H9 (cell line): Measurements from ENCODE around the gene CLIC3. TPM values are rescaled to one million over a fixed set of nuclear protein-coding genes. Genes with fewer than 3 reads are reported as not detected.

ENCODE experiments used
- DNase-seq: peaks from one replicate; pipeline ENCODE4 v3.0.0-alpha.2; 2017
- H2AFZ ChIP-seq: one replicate; pipeline ENCODE4 v1.6.1; 2013; ENCODE audit warnings: mild to moderate bottlenecking, low read length, control low read depth, moderate library complexity
- H2AK5ac ChIP-seq: 2 replicates; pipeline ENCODE4 v1.6.1; 2013; ENCODE audit warnings: low read length, control low read depth, mixed read lengths; ENCODE audit not compliant: insufficient read length
- H2BK120ac ChIP-seq: one replicate; pipeline ENCODE4 v1.6.1; 2013; ENCODE audit warnings: low read depth, mild to moderate bottlenecking, low read length, control low read depth, inconsistent platforms; ENCODE audit not compliant: poor library complexity, severe bottlenecking
- H2BK12ac ChIP-seq: 2 replicates; pipeline ENCODE4 v1.6.1; 2013; ENCODE audit warnings: low read length, control low read depth, mixed read lengths, low read depth; ENCODE audit not compliant: insufficient read length
- H2BK15ac ChIP-seq: 2 replicates; pipeline ENCODE4 v1.6.1; 2013; ENCODE audit warnings: low read depth, low read length, control low read depth
- H2BK20ac ChIP-seq: one replicate; pipeline ENCODE4 v1.6.1; 2013; ENCODE audit warnings: low read depth, mild to moderate bottlenecking, low read length, control low read depth, inconsistent platforms; ENCODE audit not compliant: poor library complexity, severe bottlenecking
- H2BK5ac ChIP-seq: 2 replicates; pipeline ENCODE4 v1.6.1; 2013; ENCODE audit warnings: low read length, control low read depth, mixed read lengths; ENCODE audit not compliant: insufficient read length
- H3K14ac ChIP-seq: 2 replicates; pipeline ENCODE4 v1.6.1; 2013; ENCODE audit warnings: low read length, control low read depth; ENCODE audit not compliant: insufficient read depth
- H3K18ac ChIP-seq: 2 replicates; pipeline ENCODE4 v1.6.1; 2013; ENCODE audit warnings: low read depth, mild to moderate bottlenecking, mixed read lengths, low read length, control low read depth; ENCODE audit not compliant: insufficient read length
- H3K23ac ChIP-seq: 2 replicates; pipeline ENCODE4 v1.6.1; 2013; ENCODE audit warnings: low read length, control low read depth, mixed read lengths, low read depth; ENCODE audit not compliant: insufficient read length
- H3K23me2 ChIP-seq: 2 replicates; pipeline ENCODE4 v1.6.1; 2013; ENCODE audit warnings: low read depth, mild to moderate bottlenecking, mixed read lengths, low read length, control low read depth; ENCODE audit not compliant: insufficient read length, poor library complexity, severe bottlenecking
- H3K27ac ChIP-seq: 2 replicates; pipeline ENCODE4 v1.5.1; 2013; ENCODE audit warnings: low read length, control low read depth, mixed read lengths, low read depth; ENCODE audit not compliant: insufficient read length
- H3K27me3 ChIP-seq: 2 replicates; pipeline ENCODE4 v1.6.1; 2013; ENCODE audit warnings: low read length, control low read depth, inconsistent platforms; ENCODE audit not compliant: insufficient read depth
- H3K4ac ChIP-seq: 2 replicates; pipeline ENCODE4 v1.6.1; 2013; ENCODE audit warnings: low read depth, mild to moderate bottlenecking, control low read depth, inconsistent platforms, low read length, moderate library complexity
- H3K4me1 ChIP-seq: 2 replicates; pipeline ENCODE4 v1.6.1; 2013; ENCODE audit warnings: low read length, control low read depth, inconsistent platforms; ENCODE audit not compliant: insufficient read depth
- H3K4me2 ChIP-seq: 2 replicates; pipeline ENCODE4 v1.6.1; 2013; ENCODE audit warnings: low read length, control low read depth, mixed read lengths; ENCODE audit not compliant: insufficient read length, insufficient read depth
- H3K56ac ChIP-seq: 2 replicates; pipeline ENCODE4 v1.6.1; 2013; ENCODE audit warnings: low read depth, mild to moderate bottlenecking, mixed read lengths, low read length, control low read depth; ENCODE audit not compliant: insufficient read length
- H3K79me1 ChIP-seq: 2 replicates; pipeline ENCODE4 v1.6.1; 2013; ENCODE audit warnings: low read depth, mild to moderate bottlenecking, moderate library complexity, low read length, control low read depth, inconsistent platforms; ENCODE audit not compliant: insufficient read depth, poor library complexity, severe bottlenecking
- H3K79me2 ChIP-seq: 2 replicates; pipeline ENCODE4 v1.6.1; 2013; ENCODE audit warnings: low read length, control low read depth, inconsistent platforms; ENCODE audit not compliant: insufficient read depth
- H3K9ac ChIP-seq: 2 replicates; pipeline ENCODE4 v1.6.1; 2013; ENCODE audit warnings: low read length, control low read depth, mixed read lengths; ENCODE audit not compliant: insufficient read length; ENCODE audit errors: extremely low read depth
- H3K9me3 ChIP-seq: one replicate; pipeline ENCODE4 v1.6.1; 2013; ENCODE audit warnings: low read depth, low read length, inconsistent platforms; ENCODE audit not compliant: control insufficient read depth
- H3T11ph ChIP-seq: one replicate; pipeline ENCODE4 v1.6.1; 2013; ENCODE audit warnings: mild to moderate bottlenecking, low read length, control low read depth, inconsistent platforms
- H4K20me1 ChIP-seq: one replicate; pipeline ENCODE4 v1.6.1; 2013; ENCODE audit not compliant: control insufficient read depth, insufficient read length, insufficient read depth
- H4K5ac ChIP-seq: 2 replicates; pipeline ENCODE4 v1.6.1; 2013; ENCODE audit warnings: low read depth, mild to moderate bottlenecking, mixed read lengths, low read length, control low read depth; ENCODE audit not compliant: insufficient read length
- H4K8ac ChIP-seq: replicated peaks from 2 replicates; pipeline ENCODE4 v1.6.1; 2013; ENCODE audit warnings: low read length, control low read depth, mixed read lengths, low read depth; ENCODE audit not compliant: insufficient read length
- H4K91ac ChIP-seq: 2 replicates; pipeline ENCODE4 v1.6.1; 2013; ENCODE audit warnings: low read depth, mild to moderate bottlenecking, moderate library complexity, mixed read lengths, low read length, control low read depth; ENCODE audit not compliant: insufficient read length
- H3K27ac Mint-ChIP-seq, 3 experiments: 2 replicates in 2 of 3; 3 replicates in 1 of 3; pipeline ENCODE4 v1.8.0; 2020 to 2021; ENCODE audit warnings: mixed read lengths in 3 of 3, mild to moderate bottlenecking in 1 of 3, moderate library complexity in 1 of 3
- H3K27me3 Mint-ChIP-seq: 2 replicates; pipeline ENCODE4 v1.8.0; 2021; ENCODE audit warnings: low read depth, mild to moderate bottlenecking, moderate library complexity, mixed read lengths
- H3K36me3 Mint-ChIP-seq, 3 experiments: 2 replicates in 2 of 3; 3 replicates in 1 of 3; pipeline ENCODE4 v1.8.0; 2020 to 2021; ENCODE audit warnings: low read depth in 3 of 3, mixed read lengths in 3 of 3; ENCODE audit not compliant: insufficient read depth in 1 of 3
- H3K4me1 Mint-ChIP-seq, 2 experiments: 2 replicates each; pipeline ENCODE4 v1.8.0; 2020; ENCODE audit warnings: mixed read lengths in 2 of 2
- H3K4me3 Mint-ChIP-seq, 2 experiments: 2 replicates in 1 of 2; 3 replicates in 1 of 2; pipeline ENCODE4 v1.8.0; 2020 to 2021; ENCODE audit warnings: mild to moderate bottlenecking in 2 of 2, mixed read lengths in 2 of 2, moderate library complexity in 1 of 2
- H3K9me3 Mint-ChIP-seq, 2 experiments: 2 replicates in 1 of 2; 3 replicates in 1 of 2; pipeline ENCODE4 v1.8.0; 2020; ENCODE audit warnings: mild to moderate bottlenecking in 2 of 2, mixed read lengths in 2 of 2, moderate library complexity in 1 of 2
- CTCF ChIP-seq: fragments of 200-600 bp; sonication (generic); conservative IDR thresholded peaks from 3 replicates; pipeline ENCODE4 v1.8.0; 2021; ENCODE audit warnings: antibody characterized with exemption, mild to moderate bottlenecking
- WGBS: extraction: QIAGEN DNeasy Blood & Tissue Kit; methylation state at CpG from one replicate; pipeline ENCODE4 v1.1.7; 2013; ENCODE audit warnings: missing lambda C conversion rate, low lambda C conversion rate, mixed read lengths; ENCODE audit not compliant: insufficient read length; ENCODE audit errors: extremely low coverage; 5-methylcytosine and 5-hydroxymethylcytosine counted together
- total RNA-seq: library from RNA; stranded (reverse); gene quantifications from 2 replicates; pipeline ENCODE4 v1.2.1, GENCODE V29; 2021

The CLIC3 gene
- total RNA-seq, 1 experiment from 2014 or later: 0.31 TPM

GRCh38 chr9:136945333-136946227, 50.8 kb downstream of the CLIC3 start:
- Histone ChIP-seq H3K14ac (no peak overlapping the region; the same call in 1 of the 2 replicates), H2BK120ac (no peak overlapping the region), H3K79me2 (no peaks in the 10 kb centered on the region), H2BK12ac (no peak overlapping the region), H3K4me1 (no peaks in the 10 kb centered on the region), H4K5ac (no peak overlapping the region), H3K4me2 (no peak overlapping the region), H3K27me3 (no peaks in the 10 kb centered on the region), H3K23me2 (peaks cover 8% of the 10 kb centered on the region), H3K23ac (no peak overlapping the region), H3K9ac (no peak overlapping the region), H2AK5ac (no peak overlapping the region), H3T11ph (no peak overlapping the region), H2BK20ac (no peak overlapping the region), H2BK15ac (no peak overlapping the region), H3K18ac (no peak overlapping the region), H3K4ac (no peak overlapping the region), H2AFZ (no peak overlapping the region), H4K8ac (no peak overlapping the region), H3K9me3 (no peaks in the 10 kb centered on the region), H2BK5ac (no peak overlapping the region), H3K79me1 (no peaks in the 10 kb centered on the region), H4K91ac (no peak overlapping the region), H3K27ac (no peak overlapping the region), H3K56ac (no peak overlapping the region), H4K20me1 (no peaks in the 10 kb centered on the region)
- Mint-ChIP-seq H3K27me3 (no peaks in the 10 kb centered on the region), H3K4me3 (peak overlapping the region in 1 of 2 experiments; percentile 43; a peak in 1 of 5 replicates), H3K36me3 (peaks cover 2 to 23% (median 21%) of the 10 kb centered on the region in 3 experiments; a peak in 5 of 7 replicates), H3K4me1 (peaks cover 10 to 18% of the 10 kb centered on the region in 2 experiments), H3K9me3 (no peaks in the 10 kb centered on the region), H3K27ac (no peak overlapping the region)
- DNase-seq: no peak
- TF ChIP-seq CTCF: no peak
- no CpG with 5 or more reads among the region's 30 CpGs for WGBS

Other genes starting within 250 kb of the CLIC3 start
- gene LCN6, start 248.0 kb downstream of the CLIC3 start, total RNA-seq: not detected in 2 replicates
- not detected in 2 replicates for gene LCN8, start 238.3 kb downstream of the CLIC3 start, total RNA-seq
- 0.61 TPM in 1 of 2 replicates, not detected in the other for gene LCN15, start 232.1 kb downstream of the CLIC3 start, total RNA-seq
- 55.2 and 58.9 TPM in 2 replicates for gene TMEM141, start 205.2 kb downstream of the CLIC3 start, total RNA-seq
- gene CCDC183, start 200.2 kb downstream of the CLIC3 start, total RNA-seq: 0.59 and 1.1 TPM in 2 replicates
- 108 and 114 TPM in 2 replicates for gene RABL6, start 188.6 kb downstream of the CLIC3 start, total RNA-seq
- gene AJM1, start 154.1 kb downstream of the CLIC3 start, total RNA-seq: 1.8 and 2.3 TPM in 2 replicates
- gene PHPT1, start 147.2 kb downstream of the CLIC3 start, total RNA-seq: 161 and 175 TPM in 2 replicates
- gene MAMDC4, start 144.2 kb downstream of the CLIC3 start, total RNA-seq: 6.9 and 9.2 TPM in 2 replicates
- 318 and 328 TPM in 2 replicates for gene EDF1, start 130.3 kb downstream of the CLIC3 start, total RNA-seq
- 48.8 and 49.2 TPM in 2 replicates for gene TRAF2, start 110.1 kb downstream of the CLIC3 start, total RNA-seq
- gene FBXW5, start 51.8 kb downstream of the CLIC3 start, total RNA-seq: 62.2 and 65.0 TPM in 2 replicates
- gene C8G, start 51.3 kb downstream of the CLIC3 start, total RNA-seq: 0.96 and 1.3 TPM in 2 replicates
- gene LCN12, start 44.3 kb downstream of the CLIC3 start, total RNA-seq: 2.1 and 4.5 TPM in 2 replicates
- 3.6 and 4.8 TPM in 2 replicates for gene PTGDS, start 19.1 kb downstream of the CLIC3 start, total RNA-seq
- 0.18 and 0.20 TPM in 2 replicates for gene LCNL1, start 13.6 kb downstream of the CLIC3 start, total RNA-seq
- gene PAXX, start 4.1 kb downstream of the CLIC3 start, total RNA-seq: 46.8 and 51.2 TPM in 2 replicates
- gene ABCA2, start 31.7 kb upstream of the CLIC3 start, total RNA-seq: 15.2 and 22.4 TPM in 2 replicates
- not detected in 2 replicates for gene FUT7, start 35.5 kb upstream of the CLIC3 start, total RNA-seq
- gene NPDC1, start 49.6 kb upstream of the CLIC3 start, total RNA-seq: 51.8 and 57.6 TPM in 2 replicates
- gene ENTPD2, start 57.5 kb upstream of the CLIC3 start, total RNA-seq: 4.0 and 5.1 TPM in 2 replicates
- 29.8 and 30.0 TPM in 2 replicates for gene SAPCD2, start 74.0 kb upstream of the CLIC3 start, total RNA-seq
- gene UAP1L1, start 80.9 kb upstream of the CLIC3 start, total RNA-seq: 5.6 and 6.6 TPM in 2 replicates
- gene MAN1B1, start 90.4 kb upstream of the CLIC3 start, total RNA-seq: 32.7 and 34.9 TPM in 2 replicates
- gene DPP7, start 118.2 kb upstream of the CLIC3 start, total RNA-seq: 27.3 and 29.4 TPM in 2 replicates
- 2.0 and 2.9 TPM in 2 replicates for gene GRIN1, start 142.6 kb upstream of the CLIC3 start, total RNA-seq
- gene LRRC26, start 173.5 kb upstream of the CLIC3 start, total RNA-seq: 0.55 and 0.96 TPM in 2 replicates
- gene TMEM210, start 175.5 kb upstream of the CLIC3 start, total RNA-seq: not detected in 2 replicates
- gene ANAPC2, start 192.0 kb upstream of the CLIC3 start, total RNA-seq: 54.8 and 54.9 TPM in 2 replicates
- gene SSNA1, start 192.1 kb upstream of the CLIC3 start, total RNA-seq: 69.2 and 69.4 TPM in 2 replicates
- gene TPRN, start 204.2 kb upstream of the CLIC3 start, total RNA-seq: 30.7 and 32.0 TPM in 2 replicates
- gene TMEM203, start 209.1 kb upstream of the CLIC3 start, total RNA-seq: 34.1 and 35.5 TPM in 2 replicates
- 44.1 and 45.3 TPM in 2 replicates for gene NDOR1, start 209.1 kb upstream of the CLIC3 start, total RNA-seq
- gene RNF208, start 225.7 kb upstream of the CLIC3 start, total RNA-seq: 7.7 and 8.1 TPM in 2 replicates
- 1.0 and 1.9 TPM in 2 replicates for gene CYSRT1, start 228.6 kb upstream of the CLIC3 start, total RNA-seq
- gene RNF224, start 230.9 kb upstream of the CLIC3 start, total RNA-seq: 0.15 and 0.20 TPM in 2 replicates
- gene SLC34A3, start 234.3 kb upstream of the CLIC3 start, total RNA-seq: not detected in 2 replicates
- gene TUBB4B, start 244.7 kb upstream of the CLIC3 start, total RNA-seq: 378 and 386 TPM in 2 replicates